ENCODE measurements around the gene FURIN. TPM values are rescaled to one million over a fixed set of nuclear protein-coding genes. Genes with fewer than 3 reads are reported as not detected.

Gene FURIN
- total and polyA plus RNA-seq, 4 experiments from 2014 or later: 1.6 to 40.3 (median 24.4) TPM

GRCh38 chr15:90915808-90916440 is 47.5 kb downstream of the FURIN start:
- ChIA-PET POLR2A (ENCODE audit: partially characterized antibody) (no interaction called here), CTCF (ENCODE audit: partially characterized antibody) (interaction anchor here (1.0 kb wide), 1 partner anchor 17 kb away, joined by 3 read pairs; the partner anchor contains the start of gene HDDC3)
- H3K4me1 ChIP-seq (ENCODE audit: insufficient read depth, low read length): no peaks in the 10 kb centered on the region
- H3K27ac Mint-ChIP-seq: peak overlapping the region in 1 of 7 donors; percentile 68
- H3K9me3 ChIP-seq (ENCODE audit: control insufficient read depth in 1 of 2, low read length in 2 of 2): no peaks in the 10 kb centered on the region
- H3K27me3 ChIP-seq (ENCODE audit: insufficient read depth, low read length): no peaks in the 10 kb centered on the region
- no peak overlapping the region for H3K4me3 ChIP-seq (ENCODE audit: low read length in 2 of 2)
- H3K36me3 ChIP-seq (ENCODE audit: insufficient read depth, low read length): peaks cover 91% of the 10 kb centered on the region
- DNase-seq: no peak
- H3K4me1 Mint-ChIP-seq: no peaks in the 10 kb centered on the region
- intact Hi-C loops (cut with micrococcal nuclease): no loop called here
- H3K4me3 Mint-ChIP-seq: no peak overlapping the region
- H3K27ac ChIP-seq (ENCODE audit: low read depth, low read length): no peak overlapping the region
- no peaks in the 10 kb centered on the region for H3K27me3 Mint-ChIP-seq
- H3K36me3 Mint-ChIP-seq: peaks cover 63 to 83% of the 10 kb centered on the region in 2 donors
- no peaks in the 10 kb centered on the region for H3K9me3 Mint-ChIP-seq

- H3K27ac Mint-ChIP-seq: peak overlapping the region in 2 of 7 donors; percentile 18 to 68
These were observed 48.1 kb downstream of the FURIN start for GRCh38 chr15:90916461-90916860.

GRCh38 chr15:90917569-90917968 is 49.2 kb downstream of the FURIN start:
- no peak for DNase-seq
- Histone ChIP-seq H3K27ac (ENCODE audit: low read depth, low read length) (no peak overlapping the region), H3K27me3 (ENCODE audit: insufficient read depth, low read length) (no peaks in the 10 kb centered on the region), H3K9me3 (ENCODE audit: control insufficient read depth in 1 of 2, low read length in 2 of 2) (no peaks in the 10 kb centered on the region), H3K36me3 (ENCODE audit: insufficient read depth, low read length) (peaks cover 82% of the 10 kb centered on the region), H3K4me3 (ENCODE audit: low read length in 2 of 2) (no peak overlapping the region), H3K4me1 (ENCODE audit: insufficient read depth, low read length) (no peaks in the 10 kb centered on the region)
- no peak overlapping the region for H3K27ac Mint-ChIP-seq
- no peaks in the 10 kb centered on the region for H3K27me3 Mint-ChIP-seq
- no peak overlapping the region for H3K4me3 Mint-ChIP-seq
- H3K36me3 Mint-ChIP-seq: peaks cover 64 to 85% of the 10 kb centered on the region in 2 donors
- CTCF ChIA-PET (ENCODE audit: partially characterized antibody): interaction anchor here (1.9 to 2.8 kb wide), 2 partner anchors 14 to 16 kb away, joined by 5 to 6 read pairs; partner anchors contain the start of gene HDDC3
- H3K9me3 Mint-ChIP-seq: no peaks in the 10 kb centered on the region
- POLR2A ChIA-PET (ENCODE audit: partially characterized antibody): interaction anchor here (1.0 to 5.7 kb wide), 2 partner anchors 14 to 15 kb away, joined by 3 to 40 read pairs; partner anchors contain the start of genes HDDC3, MAN2A2 and UNC45A
- intact Hi-C loops (cut with micrococcal nuclease): no loop called here
- H3K4me1 Mint-ChIP-seq: no peaks in the 10 kb centered on the region

More at GRCh38 chr15:90916461-90916860, 48.1 kb downstream of the FURIN start:
- peaks cover 65 to 87% of the 10 kb centered on the region in 2 donors for H3K36me3 Mint-ChIP-seq
- no peak for DNase-seq
- H3K27ac ChIP-seq (ENCODE audit: low read depth, low read length): no peak overlapping the region
- H3K4me3 ChIP-seq (ENCODE audit: low read length in 2 of 2): no peak overlapping the region
- no peak overlapping the region for H3K4me3 Mint-ChIP-seq
- CTCF ChIA-PET (ENCODE audit: partially characterized antibody): interaction anchor here (1.0 kb wide), 1 partner anchor 16 kb away, joined by 3 read pairs; the partner anchor contains the start of gene HDDC3
- H3K27me3 ChIP-seq (ENCODE audit: insufficient read depth, low read length): no peaks in the 10 kb centered on the region
- H3K4me1 ChIP-seq (ENCODE audit: insufficient read depth, low read length): no peaks in the 10 kb centered on the region
- no peaks in the 10 kb centered on the region for H3K9me3 ChIP-seq (ENCODE audit: control insufficient read depth in 1 of 2, low read length in 2 of 2)
- no peaks in the 10 kb centered on the region for H3K27me3 Mint-ChIP-seq
- intact Hi-C loops (cut with micrococcal nuclease): no loop called here
- POLR2A ChIA-PET (ENCODE audit: partially characterized antibody): interaction anchor here (1.0 kb wide), 1 partner anchor 13 kb away, joined by 3 read pairs; the partner anchor contains the start of gene MAN2A2
- H3K4me1 Mint-ChIP-seq: no peaks in the 10 kb centered on the region
- no peaks in the 10 kb centered on the region for H3K9me3 Mint-ChIP-seq
- peaks cover 91% of the 10 kb centered on the region for H3K36me3 ChIP-seq (ENCODE audit: insufficient read depth, low read length)

GRCh38 chr15:90918034-90918788 is 49.8 kb downstream of the FURIN start:
- Histone ChIP-seq H3K4me1 (ENCODE audit: insufficient read depth, low read length) (no peaks in the 10 kb centered on the region), H3K9me3 (ENCODE audit: control insufficient read depth in 1 of 2, low read length in 2 of 2) (no peaks in the 10 kb centered on the region), H3K27ac (ENCODE audit: low read depth, low read length) (no peak overlapping the region), H3K27me3 (ENCODE audit: insufficient read depth, low read length) (no peaks in the 10 kb centered on the region), H3K36me3 (ENCODE audit: insufficient read depth, low read length) (peaks cover 75% of the 10 kb centered on the region), H3K4me3 (ENCODE audit: low read length in 2 of 2) (no peak overlapping the region)
- no peaks in the 10 kb centered on the region for H3K9me3 Mint-ChIP-seq
- no peak overlapping the region for H3K4me3 Mint-ChIP-seq
- H3K36me3 Mint-ChIP-seq: peaks cover 57 to 79% of the 10 kb centered on the region in 2 donors
- H3K27ac Mint-ChIP-seq: peak overlapping the region in 1 of 7 donors; percentile 47
- no peak for DNase-seq
- H3K27me3 Mint-ChIP-seq: no peaks in the 10 kb centered on the region
- H3K4me1 Mint-ChIP-seq: no peaks in the 10 kb centered on the region
- CTCF ChIA-PET (ENCODE audit: partially characterized antibody): interaction anchor here (1.9 to 2.8 kb wide), 2 partner anchors 14 to 15 kb away, joined by 5 to 6 read pairs; partner anchors contain the start of gene HDDC3
- POLR2A ChIA-PET (ENCODE audit: partially characterized antibody): interaction anchor here (0.9 to 5.7 kb wide), 2 partner anchors 14 to 16 kb away, joined by 3 to 40 read pairs; partner anchors contain the start of genes HDDC3 and UNC45A
- intact Hi-C loops (cut with micrococcal nuclease): no loop called here

GRCh38 chr15:90918835-90919234 is 50.4 kb downstream of the FURIN start:
- H3K9me3 ChIP-seq (ENCODE audit: control insufficient read depth in 1 of 2, low read length in 2 of 2): no peaks in the 10 kb centered on the region
- no peaks in the 10 kb centered on the region for H3K4me1 ChIP-seq (ENCODE audit: insufficient read depth, low read length)
- no peak overlapping the region for H3K27ac ChIP-seq (ENCODE audit: low read depth, low read length)
- peaks cover 51 to 73% of the 10 kb centered on the region in 2 donors for H3K36me3 Mint-ChIP-seq
- no peaks in the 10 kb centered on the region for H3K4me1 Mint-ChIP-seq
- H3K27me3 Mint-ChIP-seq: no peaks in the 10 kb centered on the region
- peak overlapping the region in 1 of 7 donors; percentile 47 for H3K27ac Mint-ChIP-seq
- H3K4me3 Mint-ChIP-seq: no peak overlapping the region
- no peak overlapping the region for H3K4me3 ChIP-seq (ENCODE audit: low read length in 2 of 2)
- no peaks in the 10 kb centered on the region for H3K9me3 Mint-ChIP-seq
- intact Hi-C loops (cut with micrococcal nuclease): no loop called here
- CTCF ChIA-PET (ENCODE audit: partially characterized antibody): interaction anchor here (1.9 to 2.8 kb wide), 2 partner anchors 13 to 15 kb away, joined by 5 to 6 read pairs; partner anchors contain the start of gene HDDC3
- H3K27me3 ChIP-seq (ENCODE audit: insufficient read depth, low read length): no peaks in the 10 kb centered on the region
- POLR2A ChIA-PET (ENCODE audit: partially characterized antibody): interaction anchor here (0.9 to 5.7 kb wide), 2 partner anchors 13 to 16 kb away, joined by 3 to 40 read pairs; partner anchors contain the start of genes HDDC3 and UNC45A
- peaks cover 69% of the 10 kb centered on the region for H3K36me3 ChIP-seq (ENCODE audit: insufficient read depth, low read length)
- no peak for DNase-seq

GRCh38 chr15:90921887-90922286 is 53.5 kb downstream of the FURIN start:
- DNase-seq: no peak
- peaks cover 0 to 2% (median 0%) of the 10 kb centered on the region in 4 donors for H3K4me1 Mint-ChIP-seq
- ChIA-PET CTCF (ENCODE audit: partially characterized antibody) (interaction anchor here (1.3 to 4.2 kb wide), 2 partner anchors 11 to 19 kb away, joined by 3 to 39 read pairs; partner anchors contain the start of genes HDDC3, MAN2A2 and UNC45A), POLR2A (ENCODE audit: partially characterized antibody) (interaction anchor here (1.3 to 5.7 kb wide), 2 partner anchors 10 to 18 kb away, joined by 3 to 40 read pairs; partner anchors contain the start of genes HDDC3, MAN2A2 and UNC45A)
- H3K36me3 Mint-ChIP-seq: peaks cover 32 to 48% of the 10 kb centered on the region in 2 donors
- Histone ChIP-seq H3K4me3 (ENCODE audit: low read length in 2 of 2) (no peak overlapping the region), H3K36me3 (ENCODE audit: insufficient read depth, low read length) (peaks cover 45% of the 10 kb centered on the region), H3K4me1 (ENCODE audit: insufficient read depth, low read length) (no peaks in the 10 kb centered on the region), H3K27ac (ENCODE audit: low read depth, low read length) (no peak overlapping the region), H3K9me3 (ENCODE audit: control insufficient read depth in 1 of 2, low read length in 2 of 2) (no peaks in the 10 kb centered on the region), H3K27me3 (ENCODE audit: insufficient read depth, low read length) (no peaks in the 10 kb centered on the region)
- no peak overlapping the region for H3K27ac Mint-ChIP-seq
- H3K4me3 Mint-ChIP-seq: no peak overlapping the region
- intact Hi-C loops (cut with micrococcal nuclease): no loop called here
- H3K9me3 Mint-ChIP-seq: no peaks in the 10 kb centered on the region
- no peaks in the 10 kb centered on the region for H3K27me3 Mint-ChIP-seq

Data from CD4-positive, alpha-beta memory T cell (primary cell).